ENCODE measurements around the gene KY.

The KY gene

GRCh38 chr3:134650431-134651346, at the start of gene KY:
Gene KY (minus strand): TSS chr3:134651022. CDS start chr3:134650960, 62 bp downstream.
- DNase-seq = peak; percentile 16

GRCh38 chr3:134699721-134700120, 48.9 kb upstream of the KY start:
- no peak for DNase-seq

DNA sequence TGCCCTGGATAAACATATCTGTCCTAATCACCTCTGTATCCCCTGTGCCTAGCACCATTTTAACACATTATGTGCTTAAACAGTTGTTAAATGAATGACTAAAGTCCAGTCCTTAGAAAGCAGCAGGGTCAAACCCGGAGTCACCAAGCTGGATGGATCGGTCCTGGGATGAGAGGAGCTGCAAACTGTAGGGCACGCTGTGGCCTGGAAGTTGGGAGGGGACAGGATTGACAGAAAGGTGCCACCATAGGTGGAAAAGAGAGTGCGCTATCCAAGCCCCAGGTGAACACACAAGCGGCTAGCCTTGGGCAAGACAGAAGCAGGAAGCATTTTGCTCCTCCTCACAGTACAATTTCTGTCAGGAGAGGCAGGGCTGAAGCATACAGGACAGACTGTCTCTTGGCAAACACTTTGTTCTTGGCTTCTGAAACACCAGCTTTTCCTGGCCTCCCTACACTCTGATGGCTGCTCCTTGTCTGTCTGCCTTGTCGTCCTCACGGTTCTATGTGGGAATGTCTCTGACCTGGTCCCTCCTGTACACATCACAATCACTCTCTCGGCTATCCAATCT, 48.4 kb upstream of the KY start:
- no peak for DNase-seq

GRCh38 chr3:134697830-134698689, 47.2 kb upstream of the KY start:
- no peak for DNase-seq

- DNase-seq = no peak
Measured at GRCh38 chr3:134696155-134696554, 45.3 kb upstream of the KY start.

DNA sequence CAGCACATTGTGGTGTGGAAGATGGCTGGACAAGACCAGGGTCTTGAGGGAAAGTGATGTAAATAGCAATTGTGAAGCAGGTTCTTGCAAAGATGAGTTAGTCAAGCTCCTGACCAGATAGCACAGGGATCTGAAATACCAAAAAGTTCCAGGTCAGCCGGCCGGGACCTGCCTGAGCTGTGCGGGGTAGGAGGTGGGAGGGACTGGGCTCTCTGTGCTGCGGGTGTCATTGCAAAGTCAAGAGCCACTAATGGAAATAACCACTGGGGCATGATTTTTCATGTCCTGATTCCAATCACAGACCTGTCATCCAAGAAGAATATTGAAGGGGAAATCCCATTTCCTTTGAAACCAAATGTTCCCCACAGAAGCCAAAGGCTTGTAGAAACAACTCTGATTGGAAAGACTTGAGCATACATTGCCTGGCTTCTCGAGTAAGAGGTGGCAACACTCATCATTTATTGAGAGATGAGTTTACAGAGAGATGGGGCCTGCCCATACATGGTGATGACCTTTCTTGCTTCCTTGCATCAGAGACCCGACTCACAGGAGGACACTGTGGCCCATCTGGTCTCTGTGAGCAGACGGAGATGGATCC, 44.2 kb upstream of the KY start:
- no peak for DNase-seq

DNA sequence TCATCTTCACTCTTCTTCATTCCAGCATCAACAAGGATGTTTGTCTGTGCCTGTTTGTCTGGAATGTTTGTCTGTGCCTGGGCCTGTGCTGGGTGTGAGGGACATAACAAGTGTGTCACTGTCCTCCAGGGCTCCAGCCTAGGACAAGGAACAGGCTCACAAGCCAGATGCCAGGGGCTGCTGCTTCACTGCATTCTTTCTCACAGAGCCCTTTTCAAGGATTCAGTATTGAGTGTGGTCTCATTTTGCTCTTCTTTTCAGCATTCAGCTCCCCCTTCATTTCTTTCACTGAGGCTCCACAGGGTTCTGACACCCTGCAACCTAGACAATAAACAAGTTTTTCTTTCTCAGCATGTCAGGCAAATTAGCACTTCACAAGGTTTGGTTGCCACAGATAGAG, 43.6 kb upstream of the KY start:
- no peak for DNase-seq

- DNase-seq = no peak
Measured at GRCh38 chr3:134693804-134694203, 43.0 kb upstream of the KY start.

DNA sequence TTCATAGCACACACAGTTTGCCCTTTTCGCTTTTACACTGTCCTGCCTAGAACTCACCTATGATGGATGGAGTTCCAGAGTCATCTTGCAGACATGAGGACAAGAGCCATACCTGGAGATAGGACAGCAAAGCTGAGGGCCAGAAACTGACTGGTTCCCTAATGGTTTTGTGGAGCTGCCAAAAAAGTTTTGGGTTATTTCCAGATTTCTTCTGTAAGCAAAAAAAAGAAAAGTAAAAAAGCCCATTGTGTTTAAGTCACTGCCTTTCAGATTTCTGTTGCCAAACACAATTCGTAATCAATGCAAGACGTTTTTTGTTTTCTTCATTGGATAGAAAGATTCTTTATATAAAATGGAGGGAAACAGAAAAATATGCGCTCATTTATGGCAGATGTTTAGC, 42.4 kb upstream of the KY start:
- DNase-seq = no peak

GRCh38 chr3:134690226-134690625, 39.4 kb upstream of the KY start:
- DNase-seq = no peak

- DNase-seq = no peak
Measured at GRCh38 chr3:134687642-134688041, 36.8 kb upstream of the KY start.

DNA sequence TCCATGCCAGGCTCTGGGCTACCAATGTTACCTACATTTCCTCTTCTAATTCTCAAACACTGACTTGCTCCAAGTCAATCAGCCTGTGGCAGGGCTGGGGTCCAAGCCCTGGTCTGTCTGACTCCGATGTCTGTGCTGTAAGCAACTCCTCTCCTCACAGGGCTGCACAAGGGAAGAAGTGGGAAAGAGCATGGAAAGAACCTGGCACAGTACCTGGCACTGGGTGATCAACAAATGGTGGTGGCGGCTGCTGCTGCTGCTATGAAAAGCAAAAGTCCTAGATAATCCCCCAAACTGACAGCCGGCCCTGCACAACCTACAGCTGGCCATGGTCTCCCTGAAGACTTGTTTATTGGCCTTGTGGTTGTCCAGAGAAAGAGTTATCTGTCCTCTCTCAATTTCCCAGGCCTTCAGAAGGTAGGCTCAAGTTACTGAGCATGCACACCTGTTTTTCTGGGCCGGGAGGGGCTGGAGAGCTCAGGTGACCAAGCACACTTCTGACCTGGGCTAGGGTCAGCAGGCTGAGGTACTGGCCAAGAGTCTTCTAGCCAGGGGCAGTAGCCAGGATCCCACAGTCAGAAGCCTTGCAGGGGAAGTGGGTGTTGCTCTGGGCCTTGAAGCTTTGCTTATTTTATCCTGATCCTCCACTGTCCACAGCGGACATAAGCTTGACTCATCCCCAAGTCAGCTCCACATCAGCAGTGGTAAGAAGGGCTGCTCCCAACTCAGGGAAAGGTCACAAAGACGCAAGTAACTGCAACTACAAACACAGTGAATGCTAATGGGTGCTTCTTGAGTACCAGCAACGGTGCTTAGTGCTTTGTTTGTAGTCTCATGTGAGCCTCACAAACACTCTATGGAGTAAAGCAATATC, 35.3 kb upstream of the KY start:
- no peak for DNase-seq

GRCh38 chr3:134682196-134682880, 31.5 kb upstream of the KY start:
- no peak for DNase-seq

DNA sequence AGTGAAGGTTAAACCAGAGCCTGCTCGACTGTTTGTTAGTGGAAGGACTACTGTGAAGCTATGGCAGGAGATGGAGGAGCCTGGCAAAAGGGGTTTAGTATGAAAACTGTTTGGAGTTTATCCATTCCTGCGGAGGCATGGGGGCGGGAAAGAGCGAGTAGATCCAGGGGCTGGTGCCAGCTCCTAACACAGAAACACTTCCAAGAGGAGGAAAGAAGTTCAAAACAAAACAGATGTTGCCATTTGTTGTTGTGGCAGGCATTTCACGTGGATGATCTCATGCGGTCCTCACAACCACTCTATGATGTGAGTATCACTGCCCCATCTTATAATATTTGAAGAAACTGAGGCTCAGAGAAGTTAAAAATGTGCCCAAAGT, 30.7 kb upstream of the KY start:
- DNase-seq = no peak

DNA sequence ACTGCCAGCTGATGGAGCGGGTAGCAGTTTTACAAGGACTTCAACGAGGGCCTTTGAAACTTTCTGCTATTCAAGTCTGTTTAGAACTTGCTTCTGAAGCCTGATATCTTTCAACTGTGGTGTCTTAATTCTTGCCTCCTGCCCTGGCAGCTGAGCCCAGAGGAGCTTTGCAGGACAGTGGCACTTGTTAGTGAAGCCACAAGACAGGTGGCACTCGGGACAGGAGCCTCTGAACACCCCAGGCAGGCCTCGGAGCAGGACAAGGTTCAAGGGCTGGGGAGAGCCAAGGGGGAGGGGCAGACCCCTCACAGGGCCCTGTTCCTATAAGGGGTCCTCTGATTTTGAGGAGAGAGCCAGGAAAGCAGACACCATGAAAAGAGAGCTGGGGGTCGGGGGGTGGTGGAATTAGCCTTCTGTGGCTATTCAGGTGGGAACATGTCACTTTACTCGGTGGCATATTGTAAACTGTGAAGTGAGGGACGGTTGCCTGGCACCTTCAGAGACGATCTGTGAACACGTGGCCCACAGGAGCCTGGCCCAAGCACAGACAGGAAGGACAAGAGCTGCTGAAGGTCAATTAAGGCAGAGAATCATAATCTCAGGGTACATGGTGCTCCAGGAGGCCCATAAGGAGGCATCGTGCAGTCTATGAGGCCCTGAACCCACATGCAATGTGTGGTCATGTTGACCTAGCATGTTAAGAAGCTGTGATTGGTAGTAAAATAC, 30.1 kb upstream of the KY start:
- no peak for DNase-seq

GRCh38 chr3:134677987-134678308, 27.1 kb upstream of the KY start:
- DNase-seq = no peak

DNA sequence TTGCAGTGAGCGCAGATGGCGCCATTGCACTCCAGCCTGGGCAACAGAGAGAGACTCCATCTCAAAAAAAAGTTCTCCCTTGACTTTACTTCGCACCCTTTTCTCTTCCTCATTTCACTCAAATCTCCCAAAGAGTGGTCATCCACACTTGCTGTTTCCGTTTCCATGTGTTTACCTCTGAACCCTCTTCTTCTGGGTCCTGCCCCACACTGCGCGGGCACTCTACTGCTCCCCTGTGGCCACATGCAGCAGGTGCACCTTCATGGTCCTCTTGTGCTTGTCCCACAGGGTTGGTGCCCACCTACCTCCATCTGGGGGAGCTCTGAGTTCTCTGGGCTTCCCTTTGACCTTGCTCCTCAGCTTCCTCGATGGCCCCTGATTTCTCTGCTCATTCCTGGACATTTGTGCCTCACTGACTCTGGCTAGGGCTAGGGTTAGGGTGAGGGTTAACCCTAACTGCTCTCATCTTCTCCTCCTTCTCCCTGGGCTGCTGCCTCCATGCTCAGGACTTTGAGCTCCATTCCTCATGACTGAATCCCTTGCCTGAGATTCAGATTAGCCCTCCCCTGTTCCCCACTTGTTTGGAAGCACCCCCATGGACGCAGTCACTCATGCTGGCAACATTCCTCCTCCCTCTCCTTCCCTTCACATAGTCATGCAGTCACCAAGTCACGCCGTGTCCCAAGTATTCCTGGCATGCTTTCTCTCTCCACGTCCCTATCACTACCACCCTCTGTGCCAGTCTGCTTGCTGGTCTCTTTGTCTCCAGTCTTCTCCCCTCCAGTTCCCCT, 26.6 kb upstream of the KY start:
- peak; percentile 22 for DNase-seq

DNA sequence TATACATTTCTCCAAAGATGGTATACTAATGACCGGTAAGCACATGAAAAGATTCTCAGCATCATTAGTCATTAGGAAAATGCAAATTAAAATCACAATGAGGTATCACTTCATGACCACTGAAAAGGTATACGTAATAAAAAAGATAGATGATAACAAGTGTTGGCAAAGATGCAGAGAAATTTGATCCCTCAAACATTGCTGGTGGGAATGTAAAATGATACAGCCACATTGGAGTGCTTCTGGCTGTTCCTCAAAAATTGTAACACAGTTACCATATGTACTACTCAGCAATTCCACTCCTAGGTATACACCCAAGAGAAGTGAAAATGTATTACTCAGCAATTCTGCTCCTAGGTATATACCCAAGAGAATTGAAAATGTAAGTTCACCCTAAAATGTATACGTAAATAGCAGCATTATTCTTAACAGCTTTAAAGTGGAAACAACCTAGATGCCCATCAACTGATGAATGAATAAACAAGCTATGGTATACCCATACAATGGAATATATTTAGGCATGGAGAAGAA, 25.0 kb upstream of the KY start:
- no peak for DNase-seq

- no peak for DNase-seq
Measured at GRCh38 chr3:134672571-134672970, 21.7 kb upstream of the KY start.

- DNase-seq = no peak
Measured at GRCh38 chr3:134667956-134668355, 17.1 kb upstream of the KY start.

All from activated CD4-positive, alpha-beta T cell treated with anti-CD3 and anti-CD28 coated beads for 48 hours (primary cell).